ENCODE data around the gene MIAT.

DNA sequence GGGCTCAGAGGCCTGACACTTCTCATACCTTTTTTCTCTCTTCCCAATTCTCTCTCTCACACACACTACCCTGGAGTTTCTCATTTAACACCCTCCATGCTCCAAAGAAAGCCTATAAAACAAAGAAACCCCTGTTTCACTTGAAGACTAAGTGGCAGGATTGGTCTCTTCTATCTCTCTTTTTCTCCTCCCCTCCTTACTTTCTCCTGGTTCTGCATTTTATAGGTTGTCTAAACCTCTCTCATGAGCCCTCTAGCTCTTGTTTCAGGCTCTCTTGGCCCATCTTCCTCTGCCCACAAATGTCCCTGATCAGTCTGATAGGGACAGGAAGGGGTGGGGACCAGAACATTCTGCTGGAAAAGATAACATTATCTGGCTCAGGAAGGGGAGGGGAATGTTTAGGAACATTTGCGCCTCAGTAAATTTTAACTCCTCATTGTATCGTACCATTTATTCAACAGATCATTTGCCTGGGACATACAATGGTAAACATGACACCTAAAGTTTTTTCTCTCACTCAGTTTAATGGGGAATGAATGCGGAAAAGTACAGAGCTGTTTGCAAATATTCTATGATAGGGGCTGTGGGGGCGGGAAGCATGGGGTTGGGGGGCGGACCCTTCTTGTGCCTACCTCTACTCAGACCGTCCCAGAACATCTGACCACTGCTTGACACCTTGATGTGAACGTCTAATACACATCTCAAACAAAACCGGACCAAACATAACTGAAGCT lies 24.8 kb upstream of the MIAT start:
- TF ChIP-seq POLR2A (IDR thresholded peaks at IDR 0.05) (no peak), EP300 (IDR thresholded peaks at IDR 0.05) (no peak)
